Skin epidermis (tissue), 12 donors: ENCODE results near the gene PRM2.
"Not testable (repeated sequence)": the region's sequence is repeated elsewhere in the genome, so short reads cannot be mapped to it uniquely, and the experiment has no call there.

ENCODE experiments used
- H3K27ac ChIP-seq, 21 experiments: fragments of 200-600 bp; sonication (generic) in 11 of 21; one replicate each; pipeline ENCODE4 v1.5.0; 2020; ENCODE audit warnings: mild to moderate bottlenecking in 3 of 21, inconsistent platforms in 2 of 21, moderate library complexity in 2 of 21
- H3K4me3 ChIP-seq, 7 experiments: fragments of 200-600 bp; sonication (generic) in 2 of 7; one replicate each; pipeline ENCODE4 v1.5.0; 2020; ENCODE audit warnings: inconsistent platforms in 2 of 7, mild to moderate bottlenecking in 2 of 7, moderate library complexity in 1 of 7

PRM2 gene

DNA sequence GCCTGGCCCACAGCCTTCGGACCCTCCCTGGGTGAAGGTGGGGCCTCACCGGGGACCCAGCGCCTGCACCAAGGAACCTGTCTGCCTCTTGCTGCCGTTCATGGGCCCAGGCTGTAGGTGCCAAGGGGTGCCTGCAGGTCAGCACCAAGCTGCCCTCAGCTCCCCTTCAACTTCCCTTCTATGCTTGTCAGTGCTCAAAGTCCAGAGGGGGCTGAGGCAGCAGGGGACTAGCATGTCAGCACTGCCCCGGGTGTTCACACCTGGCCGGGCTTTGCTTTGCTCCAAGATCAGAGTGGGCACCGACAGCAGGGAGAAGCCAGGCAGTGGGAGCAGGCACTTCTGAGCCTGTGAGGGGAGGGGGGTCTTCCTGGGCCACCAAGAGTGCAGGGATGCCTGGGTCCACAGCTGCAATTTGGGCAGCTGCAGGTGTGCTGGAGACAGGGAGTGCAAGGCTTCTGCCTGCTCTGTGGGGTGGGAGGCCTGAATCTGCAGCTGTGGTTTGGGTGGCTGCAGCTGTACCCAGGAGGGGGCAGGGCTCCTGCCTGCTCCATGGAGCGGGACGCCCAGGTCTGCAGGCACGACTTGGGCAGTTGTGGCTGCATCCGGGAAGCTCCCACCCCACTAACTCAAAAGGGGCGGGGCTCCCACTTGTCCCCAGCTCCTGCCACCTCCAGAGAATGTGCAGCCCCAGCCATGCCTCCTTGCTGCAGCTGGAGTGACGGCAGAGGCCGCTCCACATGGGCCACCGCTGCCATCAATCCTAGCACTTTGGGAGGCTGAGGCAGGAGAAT lies 32.4 kb upstream of the PRM2 start:
- peak overlapping the region in 1 of 21 experiments; percentile 6 for H3K27ac ChIP-seq

DNA sequence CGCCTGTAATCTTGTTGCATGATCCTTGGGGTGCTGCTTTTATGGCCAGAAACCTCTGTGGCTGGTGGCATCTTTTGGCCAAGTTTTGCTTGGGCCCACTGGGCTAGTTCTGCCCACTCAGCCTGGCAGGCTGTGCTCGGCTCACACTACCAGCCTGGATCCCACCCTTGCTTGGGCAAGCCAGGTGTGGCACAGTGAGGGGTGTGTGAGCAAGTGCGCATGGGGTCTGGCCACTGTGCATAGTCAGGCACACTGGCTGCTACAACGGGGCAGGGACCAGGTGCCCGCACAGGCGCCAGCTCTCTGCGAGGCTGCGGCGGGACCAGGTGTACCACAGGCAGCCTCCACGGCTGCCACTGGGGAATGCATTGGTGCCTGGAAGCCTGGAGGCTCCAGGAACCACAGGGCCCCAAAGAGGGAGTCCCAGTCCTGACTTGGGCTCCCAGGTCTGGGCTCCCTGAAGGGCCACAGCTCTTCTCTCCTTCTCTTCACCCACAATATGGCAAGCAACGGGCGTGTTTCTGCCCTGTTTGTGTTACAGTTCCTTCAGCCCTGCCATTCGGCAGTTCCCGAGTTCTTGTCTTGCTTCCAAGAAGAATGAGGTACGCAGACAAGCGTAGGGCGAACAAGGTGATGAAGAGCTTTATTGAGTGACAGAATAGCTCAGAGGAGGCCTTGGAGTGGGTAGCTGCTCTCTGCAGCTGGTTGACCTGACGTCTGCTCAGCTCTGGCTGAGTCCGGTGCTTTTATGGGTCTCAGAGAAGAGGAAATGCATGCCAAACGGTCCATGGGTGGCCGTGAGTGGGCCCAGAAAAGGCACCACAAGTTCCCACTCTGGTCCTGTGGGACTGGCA lies 31.6 kb upstream of the PRM2 start:
- Histone ChIP-seq H3K4me3 (no peak overlapping the region), H3K27ac (peak overlapping the region in 2 of 21 experiments; percentile 11 to 17)

More for the DNA sequence above, 32.4 kb upstream of the PRM2 start:
- no peak overlapping the region for H3K4me3 ChIP-seq

DNA sequence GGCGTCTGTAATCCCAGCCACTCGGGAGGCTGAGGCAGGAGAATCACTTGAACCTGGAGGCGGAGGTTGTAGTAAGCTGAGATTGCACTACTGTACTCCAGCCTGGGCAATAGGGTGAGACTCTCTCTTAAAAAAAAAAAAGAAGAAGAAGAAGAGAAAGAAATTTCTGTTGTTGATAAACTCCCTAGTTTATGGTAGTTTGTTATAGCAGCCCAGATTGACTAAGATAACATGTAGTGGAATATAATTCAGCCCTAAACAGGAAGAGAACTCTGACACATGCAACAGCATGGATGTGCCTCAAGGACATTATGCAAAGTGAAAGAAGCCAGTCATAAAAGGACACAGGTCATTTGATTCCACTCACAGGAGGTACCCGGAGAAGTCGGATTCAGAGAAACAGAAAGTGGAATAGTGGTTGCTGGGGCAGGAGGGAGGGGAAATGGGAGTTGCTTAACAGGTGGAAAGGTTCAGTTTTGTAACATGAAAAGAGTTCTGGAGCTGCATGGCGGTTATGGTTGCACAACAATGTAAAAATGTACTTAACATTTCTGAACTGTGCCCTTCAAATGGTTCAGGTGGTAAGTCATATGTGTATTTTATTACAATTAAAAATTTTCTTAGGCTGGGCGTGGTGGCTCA lies 30.8 kb upstream of the PRM2 start:
- peak overlapping the region in 2 of 21 experiments; percentile 11 to 17 for H3K27ac ChIP-seq
- no peak overlapping the region for H3K4me3 ChIP-seq

DNA sequence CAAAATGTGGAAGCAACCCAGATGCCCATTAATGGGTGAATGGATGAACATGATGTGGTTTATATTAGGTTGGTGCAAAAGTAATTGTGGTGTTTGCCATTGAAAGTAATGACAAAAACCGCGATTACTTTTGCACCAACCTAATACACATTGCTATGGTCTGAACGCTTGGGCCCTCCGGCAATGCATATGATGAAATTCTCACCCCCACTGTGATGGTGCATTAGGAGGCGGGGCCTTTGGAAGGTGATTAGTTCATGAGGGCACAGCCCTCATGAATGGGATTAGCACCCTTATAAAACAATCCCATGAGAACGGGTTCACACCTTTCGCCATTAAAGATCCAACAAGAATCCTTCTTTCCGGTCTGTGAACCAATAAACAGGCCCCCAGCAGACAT lies 30.1 kb upstream of the PRM2 start:
- H3K4me3 ChIP-seq, result no peak overlapping the region
- H3K27ac ChIP-seq, result no peak overlapping the region

DNA sequence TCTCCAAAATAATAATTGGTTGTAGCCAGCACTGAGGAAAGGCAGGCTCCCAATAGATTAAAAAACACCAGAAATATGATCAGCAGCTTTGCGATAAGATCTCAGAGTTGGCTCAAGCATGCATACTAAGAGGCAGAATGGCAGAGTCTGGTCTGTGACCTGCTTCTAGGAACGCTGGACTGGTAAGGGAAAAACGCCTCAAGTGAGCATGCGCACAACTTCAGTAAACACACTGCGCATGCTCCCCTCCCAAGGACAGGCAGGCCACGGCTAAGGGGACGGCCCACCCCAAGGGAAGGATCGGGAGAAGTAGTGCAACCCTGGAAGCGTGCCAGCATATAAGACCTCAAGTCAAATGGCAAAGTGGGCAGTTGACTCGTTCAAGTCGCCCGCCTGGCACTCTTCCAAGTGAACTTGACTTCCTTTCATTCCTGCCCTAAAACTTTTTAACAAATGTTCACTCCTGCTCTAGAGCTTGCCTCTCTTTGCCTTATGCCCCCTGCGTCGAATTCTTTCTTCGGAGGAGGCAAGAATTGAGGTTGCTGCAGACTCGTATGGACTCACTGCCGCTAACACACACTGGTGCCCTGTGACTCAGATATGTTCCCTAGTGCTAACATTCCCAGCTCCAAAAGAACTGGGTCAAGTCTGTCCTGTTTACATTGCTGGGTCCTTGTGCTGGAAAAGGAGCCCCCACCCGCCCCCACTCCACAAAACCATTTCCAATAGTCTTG lies 27.3 kb upstream of the PRM2 start:
- H3K4me3 ChIP-seq, result no peak overlapping the region

DNA sequence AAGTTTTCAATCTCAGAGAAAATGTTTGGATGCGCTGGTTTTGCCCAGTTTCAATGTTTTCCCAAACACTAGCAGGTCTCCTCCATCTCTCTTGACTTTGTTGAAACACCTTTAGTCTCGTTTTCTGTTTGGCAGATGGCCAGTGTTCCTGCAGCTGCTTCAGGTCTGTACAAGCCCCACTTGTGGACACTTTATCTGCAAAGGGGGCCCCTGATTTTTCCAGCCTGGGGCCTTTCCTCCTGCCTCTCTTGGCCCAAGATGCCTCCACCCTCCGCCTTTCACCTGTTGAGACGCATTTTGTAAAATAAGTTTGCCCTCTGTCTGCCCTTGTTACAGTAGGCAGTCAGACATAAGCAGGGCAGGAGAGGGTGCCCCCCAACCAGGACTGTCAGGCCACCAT lies 26.7 kb upstream of the PRM2 start:
- Histone ChIP-seq H3K27ac (peak overlapping the region in 1 of 21 experiments; percentile 3), H3K4me3 (no peak overlapping the region)

More for the DNA sequence above, 27.3 kb upstream of the PRM2 start:
- peak overlapping the region in 1 of 21 experiments; percentile 3 for H3K27ac ChIP-seq

DNA sequence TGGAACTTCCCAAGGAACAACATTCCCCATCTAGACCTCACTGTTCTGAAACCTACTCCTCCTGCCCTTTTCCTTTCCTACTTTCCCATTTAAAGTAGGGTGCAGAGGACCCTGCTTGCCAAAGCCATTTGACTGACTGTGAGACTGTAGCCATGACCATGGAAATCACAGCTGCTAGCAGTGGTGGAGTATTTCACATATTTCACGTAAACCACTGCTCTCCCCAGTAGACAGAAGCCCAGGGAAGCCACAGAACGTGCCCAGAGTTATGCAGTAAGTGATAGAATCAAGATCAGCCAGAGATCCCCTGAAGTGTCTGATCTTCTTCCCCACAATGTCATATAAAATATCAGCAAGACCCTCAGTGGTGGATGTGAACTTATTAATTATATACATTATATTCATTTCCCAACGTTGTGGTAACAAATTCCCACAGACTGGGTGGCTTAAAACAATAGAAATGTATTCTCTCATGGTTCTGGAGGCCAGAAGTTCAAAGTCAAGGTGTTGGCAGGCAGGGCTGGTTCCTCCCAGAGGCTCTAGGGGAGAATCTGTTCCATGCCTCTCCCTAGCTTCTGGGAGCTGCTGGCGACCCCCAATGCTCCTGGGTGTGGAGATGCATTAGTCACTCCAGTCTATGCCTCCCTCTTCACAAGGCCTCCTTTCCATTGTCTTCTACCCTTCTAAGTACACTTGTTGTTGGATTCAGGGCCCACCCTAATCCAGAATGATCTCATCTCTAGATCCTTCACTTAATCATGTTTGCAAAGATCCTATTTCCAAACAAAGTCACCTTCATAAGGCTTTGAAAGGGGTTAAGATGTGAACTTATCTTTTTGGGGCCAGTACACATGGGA lies 25.6 kb upstream of the PRM2 start:
- H3K27ac ChIP-seq, result peak overlapping the region in 1 of 21 experiments; percentile 73
- H3K4me3 ChIP-seq, result no peak overlapping the region

DNA sequence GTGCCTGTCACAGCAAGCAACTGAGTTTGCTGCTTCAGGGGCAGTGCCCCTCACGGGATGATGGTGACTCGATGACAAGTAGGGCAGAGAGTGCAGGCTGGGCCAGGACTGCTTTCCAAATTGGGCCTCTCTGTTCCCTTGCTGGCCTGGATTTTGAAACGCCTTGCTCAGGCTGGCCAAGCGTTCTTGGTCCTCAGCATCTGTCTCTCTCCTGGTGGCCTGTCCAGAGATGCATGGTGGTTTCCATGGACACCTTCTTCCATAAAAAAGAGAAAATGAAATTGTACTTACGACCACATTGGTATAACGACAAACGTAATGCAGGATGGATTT lies 24.2 kb upstream of the PRM2 start:
- peak overlapping the region in 1 of 21 experiments; percentile 73 for H3K27ac ChIP-seq
- H3K4me3 ChIP-seq, result no peak overlapping the region

DNA sequence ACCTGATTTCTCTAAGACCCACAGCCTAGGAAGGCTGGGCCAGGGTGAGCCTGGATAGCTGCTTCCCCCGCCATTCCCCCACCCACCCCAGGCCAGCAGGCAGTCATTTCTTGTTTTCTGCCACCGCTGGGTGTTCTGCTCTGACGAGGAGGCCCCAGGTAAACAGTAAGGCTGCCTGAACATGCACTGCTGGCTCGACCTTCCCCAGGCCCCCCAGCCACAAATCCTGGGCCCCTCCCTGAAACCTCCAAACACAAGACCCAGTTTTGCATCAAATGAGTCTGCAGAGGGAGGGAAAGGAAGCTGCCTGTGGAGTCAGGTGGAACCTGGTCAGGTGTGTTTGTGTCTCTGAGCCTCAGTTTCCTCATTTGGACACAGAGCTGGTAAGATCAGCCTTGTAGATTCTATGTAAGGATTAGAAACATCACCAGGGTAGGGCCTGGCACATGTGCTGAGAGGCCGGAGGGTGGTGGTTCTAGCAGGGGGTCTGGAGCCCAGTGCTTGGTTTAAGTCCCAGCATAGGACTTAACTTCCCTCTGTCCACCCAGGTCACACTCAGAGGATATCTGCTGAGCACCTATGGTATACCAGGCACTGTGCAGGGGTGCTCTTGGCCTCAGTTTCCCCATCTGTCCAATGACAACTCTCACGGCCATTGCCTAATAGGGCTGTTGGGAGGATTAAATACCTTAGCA lies 23.7 kb upstream of the PRM2 start:
- Histone ChIP-seq H3K4me3 (no peak overlapping the region), H3K27ac (peak overlapping the region in 1 of 21 experiments; percentile 73)

DNA sequence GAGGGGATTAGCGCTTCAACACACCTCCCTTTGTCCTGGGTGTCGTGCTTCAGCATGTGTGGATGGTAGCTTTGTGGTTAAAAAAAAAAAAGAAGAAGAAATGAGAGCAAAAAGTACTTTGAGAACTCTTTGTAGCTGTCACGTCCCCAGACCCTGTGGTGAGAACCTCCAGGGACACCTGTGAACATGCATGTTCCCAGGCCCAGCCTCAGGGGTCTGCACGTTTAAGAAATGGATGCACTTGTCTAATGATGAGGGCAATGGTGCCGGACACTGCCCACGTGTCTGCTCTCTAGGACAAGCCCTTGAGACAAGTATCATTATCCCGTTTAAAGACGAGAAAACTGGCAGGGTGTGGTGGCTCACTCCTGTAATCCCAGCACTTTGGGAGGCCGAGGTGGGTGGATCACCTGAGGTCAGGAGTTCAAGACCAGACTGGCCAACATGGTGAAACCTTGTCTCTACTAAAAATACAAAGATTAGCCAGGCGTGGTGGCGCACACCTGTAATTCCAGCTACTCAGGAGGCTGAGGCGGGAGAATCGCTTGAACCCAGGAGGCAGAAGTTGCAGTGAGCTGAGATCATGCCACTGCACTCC lies 22.8 kb upstream of the PRM2 start:
- peak overlapping the region in 1 of 21 experiments; percentile 73 for H3K27ac ChIP-seq
- not testable (repeated sequence) for H3K4me3 ChIP-seq

DNA sequence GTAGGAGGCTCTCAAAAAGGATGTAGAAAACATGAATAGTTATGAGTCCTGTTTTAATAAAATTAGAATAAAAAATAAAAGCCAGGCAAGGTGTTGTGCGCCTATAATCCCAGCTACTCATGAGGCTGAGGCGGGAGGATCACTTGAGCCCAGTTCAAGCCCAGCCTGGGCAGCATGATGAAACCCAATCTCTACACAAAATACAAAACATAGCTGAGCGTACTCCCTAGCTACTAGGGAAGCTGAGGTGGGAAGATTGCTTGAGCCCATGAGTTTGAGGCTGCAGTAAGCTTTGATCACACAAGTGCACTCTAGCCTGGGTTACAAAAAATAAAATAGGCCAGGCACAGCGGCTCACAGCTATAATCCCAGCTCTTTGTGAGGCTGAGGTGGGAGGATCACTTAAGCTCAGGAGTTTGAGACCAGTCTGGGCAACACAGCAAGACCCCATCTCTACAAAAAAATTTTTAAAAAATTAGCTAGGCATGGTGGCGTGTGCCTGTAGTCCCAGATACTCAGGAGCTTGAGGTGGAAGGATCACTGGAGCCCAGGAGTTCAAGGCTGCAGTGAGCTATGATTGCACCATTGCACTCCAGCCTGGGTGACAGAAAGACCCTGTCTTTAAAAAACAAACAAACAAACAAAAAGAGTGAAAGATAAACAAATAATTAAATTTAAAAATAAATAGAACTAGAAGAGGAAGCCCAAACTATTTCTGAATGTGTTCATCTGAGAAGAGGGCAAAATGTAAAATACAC lies 22.0 kb upstream of the PRM2 start:
- peak overlapping the region in 5 of 21 experiments; percentile 18 to 82 (median 35) for H3K27ac ChIP-seq
- H3K4me3 ChIP-seq, result no peak overlapping the region

DNA sequence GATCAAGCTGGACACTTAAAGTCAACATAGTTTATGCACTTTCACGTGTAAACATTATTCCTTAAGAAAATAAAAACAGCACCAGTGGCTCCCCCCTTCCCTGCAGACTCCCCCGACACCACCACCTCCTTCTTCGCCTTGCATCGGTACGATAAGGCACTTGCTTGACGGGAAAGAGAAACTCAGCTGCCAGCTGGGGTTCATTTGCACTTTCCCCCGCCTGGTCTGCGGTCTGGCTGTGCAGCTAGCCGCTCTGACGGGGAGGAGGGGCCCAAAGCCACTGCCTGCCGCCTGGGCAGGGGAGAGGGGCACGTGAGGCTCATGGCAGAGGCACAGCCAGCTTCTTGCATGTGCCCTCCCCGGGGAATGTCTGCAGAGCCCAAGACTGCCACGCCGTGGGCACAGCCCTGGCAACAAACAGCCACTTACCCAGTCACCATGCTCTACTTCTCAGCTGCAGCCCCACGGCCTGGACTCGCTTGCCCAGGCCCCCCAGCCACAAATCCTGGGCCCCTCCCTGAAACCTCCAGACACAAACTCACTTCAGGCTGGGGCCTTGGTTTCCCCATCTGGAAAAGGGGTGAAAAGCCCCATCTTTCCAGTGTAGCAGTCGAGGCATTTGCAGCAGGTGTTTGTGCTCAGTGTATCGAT lies 21.3 kb upstream of the PRM2 start:
- peak overlapping the region in 1 of 7 experiments; percentile 22 for H3K4me3 ChIP-seq
- peak overlapping the region in 11 of 21 experiments; percentile 11 to 82 (median 35) for H3K27ac ChIP-seq

DNA sequence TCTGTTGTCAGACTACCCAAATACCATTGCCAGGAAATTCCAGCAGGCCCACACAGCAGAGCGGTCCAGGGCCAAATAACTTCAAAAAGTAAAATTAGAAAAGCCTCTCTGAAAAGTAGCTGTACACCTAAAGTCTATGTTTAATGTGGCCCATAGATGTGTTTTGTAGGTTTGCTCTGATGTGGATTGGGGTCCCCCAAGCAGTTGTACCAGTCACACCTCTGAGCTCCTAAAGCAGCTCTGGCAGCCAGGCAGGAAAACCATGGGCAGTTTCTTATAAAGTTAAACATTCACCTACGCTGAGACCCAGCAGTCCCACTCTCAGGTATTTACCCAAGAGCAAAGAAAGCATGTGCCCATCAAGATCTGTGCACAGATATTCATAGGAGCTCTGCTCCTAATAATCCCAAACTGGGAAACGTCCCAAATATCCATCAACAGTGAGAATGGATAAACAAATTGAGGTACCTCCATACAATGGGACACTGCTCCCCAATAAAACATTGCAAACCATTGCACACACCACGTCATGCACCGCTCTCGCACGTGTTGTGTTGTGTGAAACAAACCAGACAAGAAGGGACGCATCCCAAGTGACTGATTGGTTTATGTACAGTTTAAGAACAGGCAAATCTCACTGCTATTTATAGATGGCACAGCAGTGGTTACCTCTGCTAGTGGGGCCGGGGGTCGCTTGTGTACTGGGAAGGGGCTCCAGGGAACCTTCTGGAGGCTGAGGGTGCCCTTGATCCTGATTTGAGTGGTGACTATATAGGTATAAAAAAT lies 20.6 kb upstream of the PRM2 start:
- peak overlapping the region in 1 of 7 experiments; percentile 22 for H3K4me3 ChIP-seq
- peak overlapping the region in 9 of 21 experiments; percentile 11 to 82 (median 35) for H3K27ac ChIP-seq

DNA sequence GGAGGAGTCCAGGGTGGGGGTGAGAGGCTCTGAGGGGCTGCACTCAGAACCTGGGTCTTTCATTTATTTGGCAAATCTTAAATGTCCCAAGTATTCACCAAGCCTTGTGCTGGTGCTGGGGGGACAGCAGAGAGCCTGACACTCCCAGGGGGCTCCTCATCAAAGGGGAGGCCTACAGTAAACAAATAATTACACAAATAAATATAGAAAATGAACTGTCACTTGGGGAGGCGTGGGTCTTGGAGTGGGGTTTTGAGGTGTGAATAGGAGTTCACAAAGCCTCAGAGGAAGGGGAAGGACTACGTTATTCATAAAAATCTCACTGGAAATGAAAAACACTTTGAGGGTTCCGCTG lies 20.0 kb upstream of the PRM2 start:
- no peak overlapping the region for H3K4me3 ChIP-seq
- H3K27ac ChIP-seq, result peak overlapping the region in 1 of 21 experiments; percentile 82

DNA sequence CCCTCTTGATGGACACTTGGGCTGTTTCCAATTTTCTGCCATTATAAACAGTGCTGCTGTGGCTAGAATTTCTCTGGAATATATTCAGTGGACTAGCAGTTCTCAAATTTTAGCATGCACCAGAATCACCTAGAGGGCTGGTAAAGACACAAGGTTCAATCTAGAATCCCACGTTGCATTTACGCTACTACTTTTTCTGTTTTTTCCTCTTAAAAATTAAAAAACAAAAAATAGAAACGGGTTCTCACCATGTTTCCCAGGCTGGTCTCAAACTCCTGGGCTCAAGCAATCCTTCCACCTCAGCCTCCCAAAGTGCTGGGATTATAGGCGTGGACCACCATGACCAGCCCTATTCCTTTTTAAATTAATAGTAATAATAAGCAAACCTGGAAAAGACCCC lies 19.4 kb upstream of the PRM2 start:
- Histone ChIP-seq H3K4me3 (no peak overlapping the region), H3K27ac (peak overlapping the region in 1 of 21 experiments; percentile 82)
